Caco-2 (cell line): ENCODE results near the gene MGMT. TPM values are rescaled to one million over a fixed set of nuclear protein-coding genes. Genes with fewer than 3 reads are reported as not detected.

Experiments used
- BruUV-seq: library from RNA; stranded (reverse); fragments of 400-500 nt; replicated peaks from 2 replicates; lab custom pipeline; 2021; lab: Mats Ljungman, UMichigan
- CTCF ChIA-PET: fragments of 300-600 bp; sonication (Branson Sonifier 250); formaldehyde crosslinking; loops from one replicate; lab custom pipeline; 2022; ENCODE audit warnings: antibody characterized with exemption; lab: Charles Lee
- POLR2A ChIA-PET: fragments of 300-600 bp; sonication (Branson Sonifier 250); formaldehyde crosslinking; loops from one replicate; lab custom pipeline; 2022; ENCODE audit warnings: antibody characterized with exemption; lab: Charles Lee
- DNase-seq, 2 experiments: peaks; one replicate each; pipeline versions ENCODE4 v3.0.0 to v3.0.0-alpha.2; 2020 to 2022
- H3K27me3 ChIP-seq: replicated peaks from 2 replicates; pipeline ENCODE4 v1.6.0; 2011; ENCODE audit warnings: low read length; ENCODE audit not compliant: control insufficient read depth, insufficient read depth
- H3K36me3 ChIP-seq: 2 replicates; pipeline ENCODE4 v1.5.1; 2011; ENCODE audit warnings: low read length; ENCODE audit not compliant: control insufficient read depth, insufficient read depth
- H3K4me1 ChIP-seq: fragments of 250-450 bp; sonication (Bioruptor Pico); 2 replicates; pipeline ENCODE4 v1.5.1; 2020; ENCODE audit warnings: mild to moderate bottlenecking
- H3K4me3 ChIP-seq: 2 replicates; pipeline ENCODE4 v1.5.1; 2011; ENCODE audit warnings: low read depth, mild to moderate bottlenecking, control low read depth, low read length
- H3K9me3 ChIP-seq: fragments of 250-450 bp; sonication (Bioruptor Pico); 2 replicates; pipeline ENCODE4 v1.5.1; 2020; ENCODE audit warnings: mild to moderate bottlenecking, moderate library complexity
- H3K27ac Mint-ChIP-seq: one replicate; pipeline ENCODE4 v1.8.0; 2022; ENCODE audit warnings: mixed read lengths; ENCODE audit not compliant: unreplicated experiment
- H3K27me3 Mint-ChIP-seq: one replicate; pipeline ENCODE4 v1.8.0; 2022; ENCODE audit warnings: mixed read lengths; ENCODE audit not compliant: insufficient read depth, unreplicated experiment
- H3K36me3 Mint-ChIP-seq: one replicate; pipeline ENCODE4 v1.8.0; 2022; ENCODE audit warnings: mild to moderate bottlenecking, mixed read lengths; ENCODE audit not compliant: insufficient read depth, unreplicated experiment
- H3K4me1 Mint-ChIP-seq: one replicate; pipeline ENCODE4 v1.8.0; 2022; ENCODE audit warnings: low read depth, mixed read lengths; ENCODE audit not compliant: unreplicated experiment
- H3K4me3 Mint-ChIP-seq: one replicate; pipeline ENCODE4 v1.8.0; 2022; ENCODE audit warnings: mild to moderate bottlenecking, moderate library complexity, mixed read lengths; ENCODE audit not compliant: unreplicated experiment
- H3K9me3 Mint-ChIP-seq: one replicate; pipeline ENCODE4 v1.8.0; 2022; ENCODE audit warnings: mixed read lengths; ENCODE audit not compliant: unreplicated experiment
- intact Hi-C: fragments of 100-400 bp; cut with micrococcal nuclease; formaldehyde crosslinking; loops from one replicate; pipeline ENCODE4 v1.10.0; 2022; ENCODE audit not compliant: unreplicated experiment
- total RNA-seq: library from RNA; stranded (reverse); gene quantifications from 2 replicates; pipeline ENCODE4 v1.2.3, GENCODE V29; 2022
- TF ChIP-seq, protein P1 (sequence below), 2 experiments: fragments of 200-600 bp in 1 of 2; IDR thresholded peaks; 1 replicate in 1 of 2; 2 replicates in 1 of 2; pipeline versions ENCODE4 v1.5.1 to v1.8.0; 2011 to 2022; ENCODE audit warnings: antibody characterized with exemption in 1 of 2, control low read depth in 1 of 2, inconsistent platforms in 1 of 2, low read depth in 1 of 2, low read length in 1 of 2, mild to moderate bottlenecking in 1 of 2, moderate library complexity in 1 of 2; ENCODE audit not compliant: insufficient read depth in 1 of 2, severe bottlenecking in 1 of 2, unreplicated experiment in 1 of 2

The MGMT gene
- total RNA-seq, 1 experiment from 2014 or later = 57.0 TPM

DNA sequence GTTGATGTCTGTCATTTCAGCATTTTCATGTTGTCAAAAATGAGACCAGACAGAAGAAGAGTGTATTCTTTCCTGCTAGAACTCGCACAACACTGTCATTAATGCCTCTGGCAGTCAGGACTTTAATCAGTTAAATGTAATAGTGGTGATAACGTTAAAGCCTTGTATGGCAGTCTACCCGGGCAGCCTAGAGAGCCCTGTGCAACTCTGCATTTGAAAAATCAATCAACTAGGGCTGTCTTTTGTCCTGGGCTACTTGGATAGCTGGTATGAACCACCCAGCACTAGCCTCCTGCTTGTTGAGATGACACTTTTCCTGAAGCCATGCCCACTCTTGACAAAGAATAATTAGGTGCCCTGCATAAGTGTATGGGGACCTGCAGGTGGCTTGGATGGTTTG lies 19.8 kb downstream of the MGMT start:
- POLR2A ChIA-PET = interaction anchor here (0.5 kb wide), 1 partner anchor 22 kb away, joined by 3 read pairs; no protein-coding TSS in a partner anchor

DNA sequence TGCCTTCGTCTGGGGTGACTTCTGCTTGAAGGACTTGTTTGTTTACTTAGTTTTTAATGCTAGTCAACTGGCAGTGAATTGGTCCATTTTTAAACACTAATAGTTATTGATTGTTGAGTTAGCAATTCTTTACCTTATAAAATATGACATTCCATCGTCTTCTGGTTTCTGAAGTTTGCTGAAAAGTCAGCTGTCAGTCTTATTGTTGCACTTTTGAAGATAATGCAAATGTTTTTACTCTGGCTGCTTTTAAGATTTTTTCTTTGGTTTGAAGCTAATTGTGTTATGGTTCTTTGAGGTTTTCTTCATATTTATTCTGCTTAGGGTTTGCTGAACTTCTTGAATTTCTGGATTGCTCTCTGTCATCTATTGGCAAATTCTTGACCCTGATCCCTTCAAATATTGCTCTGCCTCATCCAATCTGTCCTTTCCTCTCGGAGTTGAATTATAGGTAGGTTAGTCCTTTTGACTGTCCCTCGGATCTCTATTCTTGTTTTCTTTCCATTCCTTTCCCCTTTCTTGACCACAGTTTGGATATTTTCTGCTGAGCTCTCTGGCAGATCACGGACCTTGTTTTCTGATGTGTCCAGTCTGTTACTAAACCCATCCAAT lies 24.2 kb downstream of the MGMT start:
- Mint-ChIP-seq H3K27me3 (no peaks in the 10 kb centered on the region), H3K4me3 (no peak overlapping the region), H3K4me1 (peaks cover 6% of the 10 kb centered on the region), H3K36me3 (peaks cover 15% of the 10 kb centered on the region), H3K9me3 (peaks cover 54% of the 10 kb centered on the region), H3K27ac (no peak overlapping the region)
- Histone ChIP-seq H3K36me3 (peaks cover 1% of the 10 kb centered on the region; the same call in 1 of the 2 replicates), H3K27me3 (no peaks in the 10 kb centered on the region), H3K9me3 (peaks cover 24% of the 10 kb centered on the region), H3K4me3 (no peak overlapping the region), H3K4me1 (peaks cover 3% of the 10 kb centered on the region; the same call in 1 of the 2 replicates)
- intact Hi-C loops = no loop called here
- CTCF ChIA-PET = no interaction called here
- TF ChIP-seq, protein P1, sequence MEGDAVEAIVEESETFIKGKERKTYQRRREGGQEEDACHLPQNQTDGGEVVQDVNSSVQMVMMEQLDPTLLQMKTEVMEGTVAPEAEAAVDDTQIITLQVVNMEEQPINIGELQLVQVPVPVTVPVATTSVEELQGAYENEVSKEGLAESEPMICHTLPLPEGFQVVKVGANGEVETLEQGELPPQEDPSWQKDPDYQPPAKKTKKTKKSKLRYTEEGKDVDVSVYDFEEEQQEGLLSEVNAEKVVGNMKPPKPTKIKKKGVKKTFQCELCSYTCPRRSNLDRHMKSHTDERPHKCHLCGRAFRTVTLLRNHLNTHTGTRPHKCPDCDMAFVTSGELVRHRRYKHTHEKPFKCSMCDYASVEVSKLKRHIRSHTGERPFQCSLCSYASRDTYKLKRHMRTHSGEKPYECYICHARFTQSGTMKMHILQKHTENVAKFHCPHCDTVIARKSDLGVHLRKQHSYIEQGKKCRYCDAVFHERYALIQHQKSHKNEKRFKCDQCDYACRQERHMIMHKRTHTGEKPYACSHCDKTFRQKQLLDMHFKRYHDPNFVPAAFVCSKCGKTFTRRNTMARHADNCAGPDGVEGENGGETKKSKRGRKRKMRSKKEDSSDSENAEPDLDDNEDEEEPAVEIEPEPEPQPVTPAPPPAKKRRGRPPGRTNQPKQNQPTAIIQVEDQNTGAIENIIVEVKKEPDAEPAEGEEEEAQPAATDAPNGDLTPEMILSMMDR (IDR thresholded peaks at IDR 0.05; ENCODE audit: insufficient read depth in 1 of 2, low read depth in 1 of 2, low read length in 1 of 2, severe bottlenecking in 1 of 2, unreplicated experiment in 1 of 2) = no peak
- POLR2A ChIA-PET = no interaction called here
- no TSS peak for BruUV-seq
- peak in 1 of 2 experiments; percentile 15 for DNase-seq

More for the DNA sequence above, 19.8 kb downstream of the MGMT start:
- BruUV-seq = no TSS peak
- Histone ChIP-seq H3K27me3 (no peaks in the 10 kb centered on the region), H3K4me3 (no peak overlapping the region), H3K36me3 (no peaks in the 10 kb centered on the region), H3K9me3 (peaks cover 45% of the 10 kb centered on the region), H3K4me1 (no peaks in the 10 kb centered on the region)
- Mint-ChIP-seq H3K9me3 (peaks cover 71% of the 10 kb centered on the region), H3K4me1 (no peaks in the 10 kb centered on the region), H3K27ac (no peak overlapping the region), H3K36me3 (peaks cover 8% of the 10 kb centered on the region), H3K27me3 (no peaks in the 10 kb centered on the region), H3K4me3 (no peak overlapping the region)
- CTCF ChIA-PET = no interaction called here
- TF ChIP-seq, protein P1 (IDR thresholded peaks at IDR 0.05; ENCODE audit: insufficient read depth in 1 of 2, low read depth in 1 of 2, low read length in 1 of 2, severe bottlenecking in 1 of 2, unreplicated experiment in 1 of 2) = no peak
- DNase-seq = no peak
- intact Hi-C loops = no loop called here

DNA sequence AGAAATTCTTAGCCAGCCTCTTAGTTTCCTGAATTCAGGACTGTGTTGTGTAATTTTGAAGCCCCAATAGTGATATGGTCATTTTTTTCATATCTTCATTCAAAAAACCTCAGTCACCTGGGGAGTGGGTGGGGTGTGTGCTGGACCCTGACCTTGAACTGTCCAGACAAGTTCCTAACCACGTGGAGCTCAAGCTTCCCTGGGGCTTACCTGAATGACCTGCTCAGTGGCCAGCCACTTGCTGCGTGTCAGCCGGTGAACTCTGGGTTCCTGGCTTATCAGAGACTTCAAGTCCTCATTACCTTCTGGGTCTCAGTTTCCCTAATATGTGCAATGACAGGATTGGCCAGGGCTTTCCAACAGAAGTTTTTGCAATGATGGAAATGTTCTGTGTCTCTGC lies 27.1 kb downstream of the MGMT start:
- peaks cover 36% of the 10 kb centered on the region for H3K36me3 Mint-ChIP-seq
- POLR2A ChIA-PET = no interaction called here
- intact Hi-C loops = no loop called here

More for the DNA sequence above, 27.1 kb downstream of the MGMT start:
- no peaks in the 10 kb centered on the region for H3K27me3 ChIP-seq
- peaks cover 28% of the 10 kb centered on the region for H3K9me3 ChIP-seq
- H3K4me3 Mint-ChIP-seq = no peak overlapping the region
- CTCF ChIA-PET = no interaction called here
- no peaks in the 10 kb centered on the region for H3K27me3 Mint-ChIP-seq
- peaks cover 9% of the 10 kb centered on the region for H3K36me3 ChIP-seq
- no peak overlapping the region for H3K27ac Mint-ChIP-seq
- H3K4me1 ChIP-seq = peaks cover 11% of the 10 kb centered on the region; the same call in 1 of the 2 replicates
- peaks cover 14% of the 10 kb centered on the region for H3K4me1 Mint-ChIP-seq
- DNase-seq = no peak
- TF ChIP-seq, protein P1 (IDR thresholded peaks at IDR 0.05; ENCODE audit: insufficient read depth in 1 of 2, low read depth in 1 of 2, low read length in 1 of 2, severe bottlenecking in 1 of 2, unreplicated experiment in 1 of 2) = no peak
- H3K4me3 ChIP-seq = no peak overlapping the region
- no TSS peak for BruUV-seq
- H3K9me3 Mint-ChIP-seq = peaks cover 54% of the 10 kb centered on the region
